ENCODE measurements around the gene LMOD3. TPM values are rescaled to one million over a fixed set of nuclear protein-coding genes. Genes with fewer than 3 reads are reported as not detected.

Gene LMOD3
- total RNA-seq (2022; extraction: Qiagen RNA extraction) = not detected in 5 replicates

GRCh38 chr3:69122403-69122802 is at the start of gene LMOD3:
Gene LMOD3 (minus strand): TSS chr3:69122595. CDS start chr3:69122386, 209 bp downstream.

GRCh38 chr3:69084326-69085167 is 37.8 kb downstream of the LMOD3 start, which contains the start of gene ARL6IP5:
Gene ARL6IP5 (plus strand): TSS chr3:69084937. CDS start chr3:69085048, 111 bp downstream.

GRCh38 chr3:69080233-69080920 is 42.0 kb downstream of the LMOD3 start, which contains the start of gene UBA3:
Gene UBA3 (minus strand): TSS chr3:69080365. CDS start chr3:69080353, 12 bp downstream.

Other genes with a start within 250 kb of the LMOD3 start
- gene TAFA4, start 190.0 kb downstream of the LMOD3 start, total RNA-seq (2022; extraction: Qiagen RNA extraction) = not detected in 5 replicates
- gene EOGT, start 108.9 kb downstream of the LMOD3 start, total RNA-seq (2022; extraction: Qiagen RNA extraction) = 8.4 to 14.1 TPM (median 10.1 TPM) in 5 replicates
- gene TMF1, start 70.3 kb downstream of the LMOD3 start, total RNA-seq (2022; extraction: Qiagen RNA extraction) = 10.5 to 17.3 TPM (median 13.3 TPM) in 5 replicates
- gene UBA3, start 42.2 kb downstream of the LMOD3 start, total RNA-seq (2022; extraction: Qiagen RNA extraction) = 20.3 to 27.0 TPM (median 23.9 TPM) in 5 replicates
- 77.0 to 101 TPM (median 79.6 TPM) in 5 replicates for gene ARL6IP5, start 37.7 kb downstream of the LMOD3 start, total RNA-seq (2022; extraction: Qiagen RNA extraction)

Measured in A549 treated with Hydrocortisone at 1 μM for 4 hours (cell line).